WTC11 (cell line): Measurements from ENCODE around the gene MYL5.

Experiments used
- ELF4 ChIP-seq: sonication (generic); formaldehyde crosslinking; IDR thresholded peaks from 2 replicates; pipeline ENCODE4 v1.8.1; 2022; ENCODE audit warnings: low read depth, mild to moderate bottlenecking, moderate library complexity, missing genetic modification reagents
- TP53 ChIP-seq: sonication (generic); formaldehyde crosslinking; IDR thresholded peaks from 2 replicates; pipeline ENCODE4 v1.8.1; 2023; ENCODE audit warnings: mild to moderate bottlenecking, missing genetic modification reagents
- ZNF416 ChIP-seq: fragments of 250-450 bp; sonication (Bioruptor Pico); IDR thresholded peaks from 2 replicates; pipeline ENCODE4 v1.9.0; 2021; ENCODE audit warnings: mild to moderate bottlenecking, inconsistent platforms
- TF ChIP-seq, protein P1 (sequence below): fragments of 200-600 bp; IDR thresholded peaks from 2 replicates; pipeline ENCODE4 v1.8.0; 2022; ENCODE audit warnings: antibody characterized with exemption

DNA sequence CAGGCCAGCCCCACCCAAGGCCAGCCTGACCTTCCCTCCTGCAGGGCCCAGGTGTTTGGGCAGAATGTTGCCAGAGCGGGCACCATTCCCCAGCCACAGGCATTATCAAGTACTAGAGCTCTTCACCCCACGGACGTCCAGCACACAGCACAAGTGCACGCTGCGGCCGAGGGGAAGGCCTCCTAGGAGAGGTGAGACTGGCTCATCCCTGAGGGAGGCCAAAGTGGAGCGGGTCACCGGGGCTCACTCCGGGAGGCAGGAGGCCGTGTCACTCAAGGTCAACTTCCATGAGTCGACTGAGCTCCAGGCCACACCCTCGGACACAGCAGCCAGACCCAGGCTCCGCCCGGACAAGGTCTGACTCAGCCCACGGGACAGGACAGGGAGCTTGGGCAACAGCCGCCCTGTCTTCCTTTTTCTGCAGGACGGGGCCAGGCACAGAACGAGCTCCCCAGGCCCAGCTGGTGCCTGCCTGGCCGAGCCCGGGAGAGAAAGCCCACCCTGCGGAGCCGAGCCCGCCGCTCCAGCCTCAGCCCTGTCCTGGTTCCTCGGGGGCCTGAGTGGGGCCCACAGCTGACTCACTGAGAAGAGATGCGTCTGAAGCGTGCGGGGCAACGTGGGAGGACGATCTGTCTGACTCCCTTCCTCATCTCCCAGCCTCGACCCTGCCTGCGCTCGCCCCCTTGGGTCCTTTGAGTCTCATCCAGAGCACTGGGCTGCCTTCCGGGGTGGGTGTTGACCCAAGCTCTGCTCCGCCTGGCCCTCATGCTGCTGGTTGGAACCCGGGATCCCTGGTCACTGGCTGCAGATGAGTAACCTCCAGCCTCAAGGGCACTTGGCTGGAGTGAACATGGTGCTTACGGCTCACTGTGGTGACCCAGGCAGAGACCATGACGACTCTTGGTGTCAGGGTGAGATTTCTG is 13.0 kb downstream of the MYL5 start:
- TF ChIP-seq, protein P1, sequence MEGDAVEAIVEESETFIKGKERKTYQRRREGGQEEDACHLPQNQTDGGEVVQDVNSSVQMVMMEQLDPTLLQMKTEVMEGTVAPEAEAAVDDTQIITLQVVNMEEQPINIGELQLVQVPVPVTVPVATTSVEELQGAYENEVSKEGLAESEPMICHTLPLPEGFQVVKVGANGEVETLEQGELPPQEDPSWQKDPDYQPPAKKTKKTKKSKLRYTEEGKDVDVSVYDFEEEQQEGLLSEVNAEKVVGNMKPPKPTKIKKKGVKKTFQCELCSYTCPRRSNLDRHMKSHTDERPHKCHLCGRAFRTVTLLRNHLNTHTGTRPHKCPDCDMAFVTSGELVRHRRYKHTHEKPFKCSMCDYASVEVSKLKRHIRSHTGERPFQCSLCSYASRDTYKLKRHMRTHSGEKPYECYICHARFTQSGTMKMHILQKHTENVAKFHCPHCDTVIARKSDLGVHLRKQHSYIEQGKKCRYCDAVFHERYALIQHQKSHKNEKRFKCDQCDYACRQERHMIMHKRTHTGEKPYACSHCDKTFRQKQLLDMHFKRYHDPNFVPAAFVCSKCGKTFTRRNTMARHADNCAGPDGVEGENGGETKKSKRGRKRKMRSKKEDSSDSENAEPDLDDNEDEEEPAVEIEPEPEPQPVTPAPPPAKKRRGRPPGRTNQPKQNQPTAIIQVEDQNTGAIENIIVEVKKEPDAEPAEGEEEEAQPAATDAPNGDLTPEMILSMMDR, result no peak
- TF ChIP-seq ELF4 (CRISPR knock-in tag) (no peak), ZNF416 (no peak), TP53 (CRISPR knock-in tag) (no peak)
